Nephron (organoid): Measurements from ENCODE around the gene MIDN.

Experiments used
- H3K27ac Mint-ChIP-seq, 3 experiments: 2 replicates each; pipeline ENCODE4 v1.8.0; 2020; ENCODE audit warnings: mixed read lengths in 3 of 3, mild to moderate bottlenecking in 2 of 3, moderate library complexity in 1 of 3
- H3K27me3 Mint-ChIP-seq: 2 replicates; pipeline ENCODE4 v1.8.0; 2021; ENCODE audit warnings: low read depth, mild to moderate bottlenecking, moderate library complexity, mixed read lengths
- H3K36me3 Mint-ChIP-seq: 2 replicates; pipeline ENCODE4 v1.8.0; 2020; ENCODE audit warnings: low read depth, mixed read lengths
- H3K4me1 Mint-ChIP-seq: 2 replicates; pipeline ENCODE4 v1.8.0; 2020; ENCODE audit warnings: mixed read lengths
- H3K4me3 Mint-ChIP-seq, 3 experiments: 2 replicates each; pipeline ENCODE4 v1.8.0; 2020; ENCODE audit warnings: mild to moderate bottlenecking in 3 of 3, mixed read lengths in 3 of 3, moderate library complexity in 2 of 3
- H3K9me3 Mint-ChIP-seq: 2 replicates; pipeline ENCODE4 v1.8.0; 2020; ENCODE audit warnings: mixed read lengths
- CTCF ChIP-seq, 3 experiments: fragments of 200-600 bp; sonication (generic); IDR thresholded peaks; one replicate each; pipeline ENCODE4 v1.5.0; 2021; ENCODE audit warnings: antibody characterized with exemption in 3 of 3; ENCODE audit not compliant: unreplicated experiment in 3 of 3

MIDN gene

GRCh38 chr19:1292419-1293151 lies 44.2 kb downstream of the MIDN start:
- Mint-ChIP-seq H3K4me1 (no peaks in the 10 kb centered on the region), H3K27me3 (peaks cover 1% of the 10 kb centered on the region), H3K36me3 (no peaks in the 10 kb centered on the region), H3K27ac (no peak overlapping the region), H3K4me3 (no peak overlapping the region), H3K9me3 (no peaks in the 10 kb centered on the region)
- TF ChIP-seq CTCF (IDR thresholded peaks at IDR 0.05; ENCODE audit: unreplicated experiment in 3 of 3): no peak

- Mint-ChIP-seq H3K27me3 (peaks cover 3% of the 10 kb centered on the region), H3K27ac (no peak overlapping the region), H3K4me1 (no peaks in the 10 kb centered on the region)
Measured at GRCh38 chr19:1293782-1294604, 45.6 kb downstream of the MIDN start.

GRCh38 chr19:1294688-1295087 lies 46.3 kb downstream of the MIDN start:
- no peaks in the 10 kb centered on the region for H3K9me3 Mint-ChIP-seq
- no peak for TF ChIP-seq CTCF (IDR thresholded peaks at IDR 0.05; ENCODE audit: unreplicated experiment in 3 of 3)
- H3K4me1 Mint-ChIP-seq: no peaks in the 10 kb centered on the region
- no peak overlapping the region for H3K27ac Mint-ChIP-seq
- H3K36me3 Mint-ChIP-seq: no peaks in the 10 kb centered on the region
- H3K27me3 Mint-ChIP-seq: peaks cover 3% of the 10 kb centered on the region
- no peak overlapping the region for H3K4me3 Mint-ChIP-seq

More at GRCh38 chr19:1293782-1294604, 45.6 kb downstream of the MIDN start:
- Mint-ChIP-seq H3K9me3 (no peaks in the 10 kb centered on the region), H3K36me3 (no peaks in the 10 kb centered on the region), H3K4me3 (no peak overlapping the region)
- TF ChIP-seq CTCF (IDR thresholded peaks at IDR 0.05; ENCODE audit: unreplicated experiment in 3 of 3): no peak

GRCh38 chr19:1295169-1296012 lies 47.0 kb downstream of the MIDN start:
- H3K4me3 Mint-ChIP-seq: no peak overlapping the region
- no peaks in the 10 kb centered on the region for H3K36me3 Mint-ChIP-seq
- no peak for TF ChIP-seq CTCF (IDR thresholded peaks at IDR 0.05; ENCODE audit: unreplicated experiment in 3 of 3)
- no peak overlapping the region for H3K27ac Mint-ChIP-seq
- peaks cover 3% of the 10 kb centered on the region for H3K27me3 Mint-ChIP-seq
- no peaks in the 10 kb centered on the region for H3K9me3 Mint-ChIP-seq
- H3K4me1 Mint-ChIP-seq: no peaks in the 10 kb centered on the region

GRCh38 chr19:1296078-1296477 lies 47.7 kb downstream of the MIDN start:
- Mint-ChIP-seq H3K27ac (no peak overlapping the region), H3K9me3 (no peaks in the 10 kb centered on the region), H3K4me1 (no peaks in the 10 kb centered on the region), H3K4me3 (no peak overlapping the region), H3K27me3 (peaks cover 3% of the 10 kb centered on the region), H3K36me3 (peaks cover 4% of the 10 kb centered on the region)
- TF ChIP-seq CTCF (IDR thresholded peaks at IDR 0.05; ENCODE audit: unreplicated experiment in 3 of 3): no peak
